Testis (tissue), 3 donors: ENCODE results near the gene ALDH1A3. TPM values are rescaled to one million over a fixed set of nuclear protein-coding genes. Genes with fewer than 3 reads are reported as not detected.

ENCODE experiments used
- DNase-seq: peaks from one replicate; pipeline ENCODE4 v3.0.0-alpha.2; 2019
- H3K27ac ChIP-seq, 2 donors: fragments of 200-600 bp; sonication (generic); one replicate each; pipeline ENCODE4 v1.5.1; 2019
- H3K27me3 ChIP-seq: fragments of 200-600 bp; sonication (generic); one replicate; pipeline ENCODE4 v1.5.1; 2019
- H3K36me3 ChIP-seq: fragments of 200-600 bp; sonication (generic); one replicate; pipeline ENCODE4 v1.5.1; 2017; ENCODE audit warnings: low read depth; ENCODE audit errors: missing control alignments
- H3K4me1 ChIP-seq: fragments of 200-600 bp; sonication (generic); one replicate; pipeline ENCODE4 v1.5.1; 2019
- H3K4me3 ChIP-seq, 2 donors: fragments of 200-600 bp; sonication (generic); one replicate each; pipeline ENCODE4 v1.5.1; 2017 to 2019
- H3K9me3 ChIP-seq: fragments of 200-600 bp; sonication (generic); one replicate; pipeline ENCODE4 v1.5.1; 2017
- CTCF ChIP-seq, 3 experiments: fragments of 450-650 bp in 2 of 3; fragments of 200-600 bp in 1 of 3; sonication (generic) in 1 of 3; IDR thresholded peaks; one replicate each; pipeline ENCODE4 v1.5.1; 2016 to 2019; ENCODE audit warnings: antibody characterized with exemption in 3 of 3, mild to moderate bottlenecking in 2 of 3, moderate library complexity in 1 of 3
- POLR2A ChIP-seq: fragments of 450-650 bp; IDR thresholded peaks from one replicate; pipeline ENCODE4 v1.6.1; 2017; ENCODE audit warnings: antibody characterized with exemption, mild to moderate bottlenecking, moderate library complexity
- WGBS, 2 donors: methylation state at CpG; one replicate each; pipeline ENCODE4 v1.1.5; 2018; 5-methylcytosine and 5-hydroxymethylcytosine counted together
- intact Hi-C: fragments of 100-400 bp; cut with DNase I; formaldehyde crosslinking; loops from one replicate; pipeline ENCODE4 v1.15.1; 2023; ENCODE audit warnings: low total_unique reads
- polyA plus RNA-seq: library from polyadenylated mRNA; stranded (reverse); fragments of 350-450 nt; fragmentation: Illumina TruSeq; extraction: RNeasy Lipid Tissue Mini Kit (QIAGEN cat#74804); gene quantifications from one replicate; pipeline ENCODE4 v1.2.3, GENCODE V29; 2014; ENCODE audit warnings: low read depth, low replicate concordance; ENCODE audit not compliant: insufficient read depth
- total RNA-seq, 2 donors: library from RNA; depleted of rRNA; stranded (reverse); fragments of >200 nt; gene quantifications; one replicate each; pipeline ENCODE4 v1.2.3, GENCODE V29; 2016

ALDH1A3 gene
- total and polyA plus RNA-seq, 3 donors from 2014 or later, result 29.5 to 69.9 (median 42.5) TPM

- Histone ChIP-seq H3K27me3 (no peaks in the 10 kb centered on the region), H3K4me1 (no peaks in the 10 kb centered on the region), H3K9me3 (no peaks in the 10 kb centered on the region), H3K27ac (no peak overlapping the region), H3K36me3 (no peaks in the 10 kb centered on the region), H3K4me3 (no peak overlapping the region)
- intact Hi-C loops, result no loop called here
- DNase-seq, result no peak
- WGBS, 2 donors, result 73 to 84% methylated on average over 13 of the region's 13 CpGs
- TF ChIP-seq CTCF (IDR thresholded peaks at IDR 0.05), result peak; percentile 7 to 28 (median 17)
- no peak for TF ChIP-seq POLR2A
These were observed 10.3 kb upstream of the ALDH1A3 start for GRCh38 chr15:100869151-100869999.

- 41 to 53% methylated on average over 2 of the region's 2 CpGs for WGBS, 2 donors
- Histone ChIP-seq H3K27ac (no peak overlapping the region), H3K4me3 (no peak overlapping the region), H3K9me3 (no peaks in the 10 kb centered on the region), H3K36me3 (no peaks in the 10 kb centered on the region), H3K27me3 (no peaks in the 10 kb centered on the region), H3K4me1 (no peaks in the 10 kb centered on the region)
- peak; percentile 90 to 96 (median 94) for TF ChIP-seq CTCF (IDR thresholded peaks at IDR 0.05)
- no peak for TF ChIP-seq POLR2A
- DNase-seq, result peak; percentile 87
- intact Hi-C loops, result loop anchor here (10.0 kb wide), 1 partner anchor 238 kb away; no protein-coding TSS in a partner anchor
These were observed 6.5 kb upstream of the ALDH1A3 start for GRCh38 chr15:100873029-100873677.

GRCh38 chr15:100875495-100875894 lies 4.1 kb upstream of the ALDH1A3 start:
- Histone ChIP-seq H3K4me3 (no peak overlapping the region), H3K27me3 (no peaks in the 10 kb centered on the region), H3K4me1 (no peaks in the 10 kb centered on the region), H3K9me3 (no peaks in the 10 kb centered on the region), H3K27ac (no peak overlapping the region), H3K36me3 (no peaks in the 10 kb centered on the region)
- TF ChIP-seq POLR2A, result no peak
- TF ChIP-seq CTCF (IDR thresholded peaks at IDR 0.05), result no peak
- WGBS, 2 donors, result 86 to 93% methylated on average over 2 of the region's 2 CpGs
- DNase-seq, result no peak
- intact Hi-C loops, result loop anchor here (10.0 kb wide), 1 partner anchor 241 kb away; no protein-coding TSS in a partner anchor

GRCh38 chr15:100875976-100876375 lies 3.7 kb upstream of the ALDH1A3 start:
- 94 to 97% methylated on average over 5 to 7 of the region's 7 CpGs for WGBS, 2 donors
- no peak for TF ChIP-seq CTCF (IDR thresholded peaks at IDR 0.05)
- TF ChIP-seq POLR2A, result no peak
- no peaks in the 10 kb centered on the region for H3K4me1 ChIP-seq
- no peaks in the 10 kb centered on the region for H3K9me3 ChIP-seq
- intact Hi-C loops, result loop anchor here (10.0 kb wide), 1 partner anchor 241 kb away; no protein-coding TSS in a partner anchor
- no peaks in the 10 kb centered on the region for H3K27me3 ChIP-seq
- no peak overlapping the region for H3K27ac ChIP-seq
- no peak overlapping the region for H3K4me3 ChIP-seq
- no peaks in the 10 kb centered on the region for H3K36me3 ChIP-seq
- DNase-seq, result no peak
